CD4-positive, alpha-beta T cell treated with Interleukin-12 subunit alpha and Interleukin-12 subunit beta, for 1 hour (primary cell): ENCODE measurements around the gene PWWP2B.
"Not testable (repeated sequence)": the region's sequence is repeated elsewhere in the genome, so short reads cannot be mapped to it uniquely, and the experiment has no call there.

Experiments used
- DNase-seq: peaks from one replicate; pipeline ENCODE4 v3.0.0-alpha.2; 2020

The PWWP2B gene

DNA sequence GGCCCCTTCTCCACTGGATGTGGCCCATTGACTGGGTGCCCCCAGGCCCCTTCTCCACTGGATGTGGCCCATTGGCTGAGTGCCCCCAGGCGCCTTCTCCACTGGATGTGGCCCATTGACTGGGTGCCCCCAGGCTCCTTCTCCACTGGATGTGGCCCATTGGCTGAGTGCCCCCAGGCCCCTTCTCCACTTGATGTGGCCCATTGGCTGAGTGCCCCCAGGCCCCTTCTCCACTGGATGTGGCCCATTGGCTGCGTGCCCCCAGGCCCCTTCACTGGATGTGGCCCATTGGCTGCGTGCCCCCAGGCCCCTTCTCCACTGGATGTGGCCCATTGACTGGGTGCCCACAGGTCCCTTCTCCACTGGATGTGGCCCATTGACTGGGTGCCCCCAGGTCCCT lies 39.1 kb downstream of the PWWP2B start:
- not testable (repeated sequence) for DNase-seq

DNA sequence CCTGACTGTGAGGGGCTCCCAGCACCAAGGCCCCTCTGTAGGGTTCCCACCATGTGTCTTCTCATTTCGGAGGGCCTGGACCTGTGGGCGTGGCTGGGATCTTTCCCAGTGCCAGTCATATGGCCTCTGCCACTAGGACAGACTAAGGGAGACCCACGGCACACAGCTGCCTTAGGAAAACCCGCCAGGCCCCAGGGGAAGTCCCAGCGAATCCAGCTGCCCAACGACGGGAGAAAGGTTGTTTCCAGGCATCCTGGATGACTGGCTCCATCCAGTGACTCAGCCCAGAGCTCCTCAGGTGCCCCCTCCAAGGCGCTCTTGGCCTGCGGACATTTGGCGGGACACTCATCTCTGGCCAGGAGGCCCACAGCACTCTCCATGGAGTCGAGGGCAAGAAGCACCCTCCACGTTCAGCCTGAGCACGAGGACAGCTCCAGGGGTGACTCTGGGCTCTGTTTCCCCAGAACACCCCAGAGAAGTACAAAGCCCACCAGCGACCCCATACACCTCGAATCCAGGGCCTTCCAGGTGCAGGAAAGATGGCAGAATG lies 39.9 kb downstream of the PWWP2B start:
- no peak for DNase-seq

DNA sequence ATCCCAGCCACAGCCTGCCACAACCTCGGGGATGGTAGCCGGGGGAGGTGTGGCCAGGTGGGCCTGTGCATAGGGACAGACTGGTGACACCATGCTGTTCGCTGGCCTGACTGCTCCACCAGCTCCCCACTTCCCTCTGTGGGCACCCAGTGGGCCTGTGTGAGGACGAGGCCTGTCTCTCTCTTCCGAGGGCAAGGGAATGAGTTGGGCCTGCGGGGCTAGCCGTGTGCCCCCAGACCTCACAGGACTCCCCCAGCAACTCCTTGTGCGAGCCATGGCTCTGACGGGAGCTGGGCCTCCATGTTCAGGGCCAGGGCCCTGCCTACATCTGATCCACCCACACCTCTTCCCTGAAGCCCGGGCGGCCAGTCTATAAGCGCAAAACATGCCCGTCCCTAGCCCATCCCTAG lies 40.5 kb downstream of the PWWP2B start:
- no peak for DNase-seq

DNA sequence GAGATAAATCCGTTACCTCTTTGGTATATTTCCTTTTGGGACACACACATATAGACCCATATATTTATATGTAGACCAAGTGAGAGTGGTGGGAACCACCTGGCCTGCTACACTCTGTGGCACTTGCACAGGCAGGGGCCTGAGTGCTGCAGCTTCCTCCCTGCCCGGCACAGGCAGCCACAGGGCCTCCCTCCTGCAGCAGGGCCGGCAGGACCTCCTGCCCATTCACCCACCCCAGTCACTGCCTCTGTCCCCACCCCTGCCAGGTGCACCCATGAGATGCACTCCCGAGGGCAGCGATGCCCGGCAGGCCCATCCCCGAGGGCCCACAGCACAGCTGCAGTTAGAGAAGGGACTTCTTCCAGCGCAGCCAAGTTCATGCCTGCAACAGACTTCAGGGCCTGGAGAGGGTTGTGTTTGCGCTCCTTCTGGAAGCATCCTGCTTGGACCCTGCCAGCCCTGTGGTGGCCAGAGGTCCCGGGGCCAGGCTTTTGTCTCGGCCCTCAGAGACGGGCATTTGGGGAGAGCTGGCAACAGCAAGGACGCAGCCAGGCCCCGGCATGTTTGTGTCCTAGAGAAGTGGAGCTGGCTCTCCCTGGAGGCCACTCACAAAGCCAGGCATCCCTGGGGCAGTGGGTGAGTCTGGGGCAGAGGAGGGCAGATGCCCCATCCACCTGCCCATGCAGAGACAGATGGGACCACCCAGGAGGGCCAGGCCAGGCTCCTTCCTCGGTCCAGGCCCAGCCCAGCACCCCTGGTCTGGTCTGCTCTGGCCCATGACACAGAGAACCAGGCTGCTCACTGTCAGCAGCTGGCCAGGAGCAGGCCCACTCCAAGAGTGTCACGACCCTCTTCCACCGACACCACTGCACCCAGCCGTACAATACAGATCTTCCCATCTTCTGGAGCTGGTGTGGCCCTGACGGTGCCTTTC lies 41.4 kb downstream of the PWWP2B start:
- no peak for DNase-seq

DNA sequence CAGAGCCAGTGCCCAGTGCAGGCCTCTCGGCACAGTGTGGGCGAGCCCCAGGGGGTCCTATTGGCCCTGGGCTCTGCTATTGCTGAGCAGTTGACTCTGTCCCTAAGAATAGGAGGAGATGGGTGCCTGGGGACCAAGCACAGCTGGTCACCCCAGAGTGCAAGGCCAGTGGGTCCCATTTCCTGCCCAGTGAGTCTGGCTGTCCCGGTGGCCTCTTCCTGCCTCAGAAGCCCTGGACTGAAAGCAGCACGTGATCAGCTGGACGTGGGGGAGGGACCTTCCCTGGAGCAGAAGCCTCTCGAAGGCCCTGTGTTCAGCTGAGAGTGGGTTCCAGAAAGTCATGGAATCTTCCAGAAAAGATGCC lies 42.0 kb downstream of the PWWP2B start:
- no peak for DNase-seq

DNA sequence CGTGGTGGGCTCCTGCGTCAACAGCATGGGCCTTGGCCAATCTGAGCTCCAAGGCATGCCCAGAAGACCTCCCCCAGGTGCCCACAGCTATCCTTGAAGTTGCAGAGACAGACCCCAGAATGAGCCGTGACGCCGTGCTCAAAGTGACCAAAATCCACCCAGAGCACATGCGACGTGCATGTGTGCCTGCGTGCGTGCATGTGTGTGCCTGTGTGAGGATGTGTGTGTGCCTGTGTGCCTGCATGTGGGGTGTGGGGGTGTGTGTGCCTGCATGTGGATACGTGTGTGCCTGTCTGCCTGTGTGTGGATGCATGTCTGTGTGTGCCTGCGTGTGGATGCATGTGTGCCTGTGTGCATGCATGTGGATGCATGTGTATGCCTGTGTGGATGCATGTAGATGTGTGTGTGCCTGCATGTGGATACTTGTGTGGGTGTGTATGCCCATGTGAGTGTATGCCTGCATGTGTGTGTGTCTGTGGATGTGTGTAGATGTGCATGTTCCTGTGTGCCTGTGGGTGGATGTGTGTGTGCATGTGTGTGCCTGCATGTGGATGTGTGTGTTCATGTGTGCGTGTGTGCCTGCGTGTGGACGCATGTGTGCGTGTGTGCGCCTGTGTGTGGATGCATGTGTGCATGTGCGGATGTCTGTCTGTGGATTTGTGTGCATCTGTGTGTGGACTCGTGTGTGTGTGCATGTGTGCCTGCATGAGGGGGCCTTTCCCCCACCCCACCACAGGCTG lies 42.6 kb downstream of the PWWP2B start:
- DNase-seq = no peak

DNA sequence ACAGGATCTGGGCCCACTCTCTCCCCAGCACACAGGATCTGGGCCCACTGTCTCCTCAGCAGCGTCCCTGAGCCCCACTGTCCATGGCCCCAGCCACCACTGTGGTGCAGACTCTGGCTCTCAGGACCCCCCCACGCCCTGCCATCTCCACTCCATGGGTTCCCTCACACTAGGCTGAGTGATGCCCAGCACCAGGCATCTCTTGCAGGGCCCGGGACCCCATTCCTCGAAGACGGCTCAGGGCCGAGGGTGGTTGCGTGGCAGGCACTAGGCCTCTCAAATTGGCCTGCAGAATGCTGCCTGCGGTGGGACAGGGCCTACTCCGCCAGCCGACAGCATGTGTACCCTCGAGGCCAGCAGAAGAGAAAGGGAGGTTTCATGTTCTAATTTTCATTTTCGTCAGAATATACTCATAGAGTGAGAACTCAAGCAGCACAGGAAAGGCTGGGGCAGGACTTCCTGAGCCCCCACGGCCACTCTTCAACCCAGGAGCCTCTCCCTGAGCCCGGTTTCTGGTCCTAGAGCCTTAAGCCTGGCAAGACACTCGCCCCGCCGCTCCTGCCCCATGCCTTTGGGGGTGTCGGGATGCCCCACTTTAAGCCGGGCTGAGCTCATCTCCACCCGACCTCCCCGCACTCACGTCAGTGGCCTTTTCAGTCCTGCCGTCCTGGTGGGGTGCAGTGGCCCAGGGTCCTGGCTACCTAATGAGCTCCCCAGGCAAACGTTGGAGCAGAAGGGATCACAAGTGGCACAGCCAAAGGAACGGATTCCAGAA lies 44.0 kb downstream of the PWWP2B start:
- no peak for DNase-seq

DNA sequence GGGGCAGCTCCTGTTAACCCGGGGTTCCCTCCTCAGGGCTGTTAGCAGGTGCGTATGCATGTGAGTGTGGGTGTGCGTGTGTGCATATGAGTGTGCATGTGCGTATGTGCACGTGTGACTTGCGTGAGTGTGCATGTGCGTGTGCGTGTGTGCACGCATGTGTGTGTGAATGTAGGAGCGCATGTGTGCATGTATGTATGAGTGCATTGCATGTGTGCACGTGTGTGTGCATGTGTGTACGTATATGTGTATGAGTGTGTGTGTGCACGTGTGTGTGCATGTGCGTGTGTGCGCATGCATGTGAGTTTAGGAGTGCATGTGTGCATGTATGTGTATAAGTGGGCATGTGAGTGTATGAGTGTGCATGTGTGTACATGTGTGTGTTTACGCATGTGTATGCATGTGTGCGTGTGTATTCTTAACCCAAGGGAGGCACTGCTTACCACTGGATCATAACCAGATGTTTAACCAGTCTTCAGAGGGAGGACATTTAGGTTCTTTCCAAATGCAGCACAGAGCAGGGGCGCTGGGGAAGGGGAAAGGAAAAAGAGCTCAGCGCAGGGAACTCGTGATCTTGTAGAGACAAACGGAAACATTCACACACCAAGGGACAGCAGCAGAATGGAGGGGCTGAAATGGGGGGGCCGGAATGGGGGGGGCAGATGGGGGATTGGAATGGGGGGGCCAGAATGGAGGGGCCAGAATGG lies 45.0 kb downstream of the PWWP2B start:
- DNase-seq = no peak

DNA sequence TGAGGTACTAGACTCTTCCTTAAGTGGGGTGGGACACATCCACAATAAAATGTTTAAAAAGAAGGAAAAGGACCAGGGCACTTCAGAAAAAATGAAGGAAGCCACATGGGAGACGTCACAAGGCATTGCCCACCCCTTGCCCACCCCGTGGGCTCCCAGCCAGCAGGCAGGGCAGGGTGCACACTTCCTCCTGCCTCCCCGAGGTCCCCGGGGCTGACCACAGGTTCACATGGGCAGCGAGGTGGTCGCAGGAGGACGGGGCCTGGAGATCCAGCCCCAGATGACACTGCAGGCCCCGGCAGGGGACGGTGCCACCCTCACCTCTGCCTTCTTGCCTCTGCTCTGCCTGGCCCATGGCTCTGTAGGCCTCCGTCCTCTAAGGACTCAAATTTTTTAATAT lies 45.6 kb downstream of the PWWP2B start:
- no peak for DNase-seq

DNA sequence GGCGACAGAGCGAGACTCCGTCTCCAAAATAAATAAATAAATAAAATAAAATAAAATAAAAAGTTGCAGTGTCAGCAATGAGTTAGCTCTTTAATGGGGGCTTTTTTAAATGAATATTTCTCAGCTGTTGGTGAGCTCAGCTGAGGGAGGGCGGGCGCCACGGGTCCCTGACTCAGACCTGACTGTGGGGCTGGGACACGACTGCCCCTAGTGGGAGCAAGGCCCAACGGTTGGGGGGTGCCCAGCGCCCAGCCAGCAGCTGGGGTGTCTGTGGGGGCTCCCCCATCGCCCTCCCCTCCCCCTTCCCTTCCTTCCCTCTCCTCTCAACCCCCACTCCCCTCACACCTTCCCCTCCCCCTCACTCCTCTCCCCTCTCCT lies 46.6 kb downstream of the PWWP2B start:
- peak; percentile 79 for DNase-seq

DNA sequence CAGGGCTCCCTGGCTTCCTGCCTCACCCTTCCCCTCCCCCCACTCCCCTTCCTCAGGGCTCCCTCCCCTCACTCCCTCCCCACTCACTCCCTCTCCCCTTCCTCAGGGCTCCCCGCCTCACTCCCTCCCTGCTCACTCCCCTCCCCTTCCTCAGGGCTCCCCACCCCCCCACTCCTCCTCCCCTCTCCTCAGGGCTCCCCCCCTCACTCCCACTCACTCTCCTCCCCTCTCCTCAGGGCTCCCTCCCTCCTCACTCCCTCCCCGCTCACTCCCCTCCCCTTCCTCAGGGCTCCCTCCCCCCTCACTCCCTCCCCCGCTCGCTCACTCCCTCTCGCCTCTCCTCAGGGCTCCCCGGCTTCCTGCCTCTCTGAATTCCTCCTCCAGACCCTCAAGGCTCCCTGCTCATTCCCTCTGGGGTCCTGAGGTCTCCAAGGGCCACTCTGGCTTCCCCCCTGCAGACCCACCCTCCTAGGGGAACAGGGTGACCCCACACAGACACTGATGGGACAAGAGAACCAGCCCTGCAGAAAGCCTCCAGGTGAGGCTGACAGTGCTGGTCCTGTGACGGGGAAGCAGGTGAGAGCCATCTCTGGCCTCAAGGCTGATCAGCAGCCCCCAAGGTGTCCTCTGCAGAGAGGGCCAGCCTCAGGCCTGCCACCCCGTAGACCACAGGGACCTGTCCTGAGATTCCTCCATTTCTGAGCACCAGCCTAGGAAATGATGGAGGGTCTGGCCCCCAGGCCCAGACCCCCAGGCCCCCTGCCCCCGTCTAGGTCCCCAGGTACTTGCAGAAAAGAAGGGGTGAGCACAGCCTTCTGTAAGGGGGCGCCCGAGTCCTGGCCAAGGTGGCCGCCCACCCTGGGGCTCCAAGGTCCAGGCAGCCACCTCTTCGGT lies 47.2 kb downstream of the PWWP2B start:
- peak; percentile 41 for DNase-seq

DNA sequence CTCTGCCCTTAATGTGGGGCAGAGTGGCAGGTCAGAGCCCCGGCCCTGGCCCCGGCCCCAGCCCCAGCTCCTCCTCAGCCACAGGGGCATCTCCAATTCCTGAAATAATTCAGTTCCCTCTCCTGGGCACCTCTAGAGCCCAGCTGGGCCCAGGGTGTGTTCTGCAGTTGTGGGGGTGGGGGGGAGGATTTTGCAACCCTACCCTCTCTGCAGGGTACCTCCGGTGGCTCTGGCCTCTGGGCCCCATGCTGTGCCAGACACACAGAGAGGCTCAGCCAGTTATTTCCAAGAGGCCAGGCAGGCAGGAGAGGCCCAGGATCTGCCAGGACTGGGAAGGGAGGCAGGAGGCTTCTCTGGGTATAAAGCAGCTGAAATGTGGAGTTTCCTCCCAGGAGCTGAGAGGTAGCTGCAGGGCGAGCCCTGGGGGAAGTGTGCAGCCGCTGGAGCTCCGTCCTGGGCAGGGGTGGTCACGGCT lies 47.9 kb downstream of the PWWP2B start:
- no peak for DNase-seq

DNA sequence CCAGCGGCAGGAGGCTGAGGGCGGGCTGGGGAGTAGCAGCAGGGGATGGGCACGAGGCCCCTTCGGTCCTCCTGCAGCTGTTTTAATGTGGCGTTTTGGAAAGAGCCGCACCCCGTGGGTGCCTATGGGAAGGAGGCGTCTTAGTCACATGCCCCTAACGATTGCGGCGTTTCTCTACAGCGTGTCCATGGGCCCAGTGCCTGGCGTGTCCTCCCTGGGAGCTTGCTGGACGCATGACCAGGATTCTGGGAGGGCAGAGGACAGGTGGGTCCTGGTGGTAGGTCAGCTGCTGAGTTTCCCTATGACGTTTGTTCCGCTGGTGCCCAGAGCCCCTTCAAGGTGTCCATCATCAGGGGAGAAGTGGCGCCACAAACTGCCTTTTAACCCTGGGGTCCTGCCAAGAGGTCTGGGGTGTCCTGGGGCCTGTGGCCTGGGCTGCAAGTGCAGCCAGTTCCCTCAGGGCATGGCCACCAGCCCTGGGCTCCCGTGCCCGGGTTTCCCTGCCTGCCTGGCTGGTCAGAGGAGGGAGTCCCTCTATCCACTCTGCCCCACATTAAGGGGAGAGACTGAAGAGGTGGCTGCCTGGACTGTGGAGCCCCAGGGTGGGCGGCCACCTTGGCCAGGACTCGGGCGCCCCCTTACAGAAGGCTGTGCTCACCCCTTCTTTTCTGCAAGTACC lies 48.7 kb downstream of the PWWP2B start:
- no peak for DNase-seq

DNA sequence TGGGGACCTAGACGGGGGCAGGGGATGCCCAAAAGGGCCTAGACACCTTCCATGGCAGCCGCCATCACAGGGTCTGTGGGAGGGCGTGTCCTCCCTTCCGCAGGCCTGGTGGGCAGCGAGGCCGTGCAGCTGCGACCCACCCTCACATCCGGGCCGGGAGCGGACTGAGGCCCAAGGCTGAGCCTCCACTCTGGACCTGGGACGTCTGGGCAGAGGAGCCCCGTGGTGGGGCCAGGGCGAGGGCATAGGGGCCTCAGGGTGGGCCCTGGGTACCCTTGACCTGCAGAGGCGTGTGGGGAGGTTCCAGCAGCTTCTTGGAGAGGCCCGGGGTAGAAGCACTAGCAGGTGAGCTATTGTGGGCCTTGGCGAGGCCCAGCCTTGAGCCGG lies 49.2 kb downstream of the PWWP2B start:
- no peak for DNase-seq

DNA sequence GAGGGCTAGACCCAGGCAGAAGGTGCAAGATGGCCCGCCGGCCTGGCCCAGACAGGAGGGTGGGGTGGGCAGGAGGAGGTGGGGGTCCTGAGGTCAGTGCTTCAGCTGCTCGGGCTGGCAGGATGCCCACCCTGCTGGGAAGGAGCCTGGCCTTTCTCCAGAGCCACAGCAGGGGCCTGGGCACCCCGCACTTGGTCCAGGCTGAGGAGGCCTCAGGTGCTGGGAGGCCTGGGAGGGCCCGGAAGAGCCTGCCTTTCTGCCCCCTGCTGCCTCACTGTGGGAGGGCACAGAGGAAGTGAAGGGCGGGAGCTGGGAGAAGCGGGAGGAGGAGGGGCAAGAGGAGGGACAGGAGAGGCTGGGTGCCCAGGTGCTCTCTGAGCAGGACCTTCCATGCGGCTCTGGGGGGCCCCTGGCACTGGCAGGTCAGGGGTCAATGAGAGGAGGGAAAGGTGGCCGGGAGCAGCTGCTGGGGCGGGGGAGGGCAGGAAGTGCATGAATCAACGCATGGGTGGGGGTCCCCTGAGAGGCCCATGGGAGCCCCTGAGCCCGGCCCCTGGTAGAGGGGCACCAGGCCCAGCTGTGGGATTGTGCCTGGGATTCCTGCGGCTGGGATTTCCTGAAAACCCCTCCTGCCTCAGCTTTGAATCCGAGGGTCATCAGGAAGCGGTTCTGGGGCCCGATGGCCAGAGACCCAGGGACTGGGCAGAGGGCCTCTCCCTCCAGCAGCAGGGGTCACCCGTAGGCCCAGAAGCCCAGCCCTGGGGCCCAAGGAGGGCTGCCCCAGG lies 49.9 kb downstream of the PWWP2B start:
- peak; percentile 76 for DNase-seq

DNA sequence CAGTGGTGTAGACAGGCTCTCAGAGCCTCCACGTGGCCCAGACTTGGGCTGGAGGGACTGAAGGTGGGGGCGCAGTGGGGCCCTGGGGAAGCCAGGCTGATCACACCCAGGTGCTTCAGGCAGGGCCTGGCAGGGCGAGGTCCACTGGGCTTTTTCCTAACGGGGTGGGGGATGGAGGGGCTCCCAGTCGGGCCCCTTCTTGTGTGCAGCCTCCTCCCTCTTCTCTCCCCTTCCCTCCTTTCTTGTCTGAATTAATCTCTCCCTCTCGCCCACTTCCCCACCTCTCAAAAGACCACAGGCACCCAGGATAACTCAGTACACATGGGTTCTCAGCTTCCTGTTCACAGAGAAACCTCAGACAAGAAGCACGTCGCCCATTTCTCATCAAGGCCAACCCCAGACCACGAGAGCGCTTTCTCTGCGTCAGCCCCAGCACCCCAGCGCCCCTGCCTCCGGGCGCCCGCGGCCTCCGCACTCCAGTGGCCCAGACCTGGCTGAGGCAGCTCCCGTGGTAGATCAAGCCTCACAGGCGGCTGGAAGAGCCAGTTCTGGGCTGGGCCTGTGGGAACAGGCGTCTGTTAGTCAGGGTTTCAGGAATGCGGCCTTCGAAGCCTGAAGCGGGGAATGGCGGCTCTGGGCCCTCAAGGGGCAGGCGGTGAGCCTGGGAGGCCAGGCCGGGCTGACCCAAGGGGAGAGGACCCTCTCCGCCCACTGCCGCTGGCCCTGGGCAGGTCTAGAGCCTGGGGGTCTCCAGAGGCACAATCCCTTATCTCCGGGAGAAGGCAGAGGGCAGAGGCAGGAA lies 50.6 kb downstream of the PWWP2B start:
- DNase-seq = peak; percentile 81

DNA sequence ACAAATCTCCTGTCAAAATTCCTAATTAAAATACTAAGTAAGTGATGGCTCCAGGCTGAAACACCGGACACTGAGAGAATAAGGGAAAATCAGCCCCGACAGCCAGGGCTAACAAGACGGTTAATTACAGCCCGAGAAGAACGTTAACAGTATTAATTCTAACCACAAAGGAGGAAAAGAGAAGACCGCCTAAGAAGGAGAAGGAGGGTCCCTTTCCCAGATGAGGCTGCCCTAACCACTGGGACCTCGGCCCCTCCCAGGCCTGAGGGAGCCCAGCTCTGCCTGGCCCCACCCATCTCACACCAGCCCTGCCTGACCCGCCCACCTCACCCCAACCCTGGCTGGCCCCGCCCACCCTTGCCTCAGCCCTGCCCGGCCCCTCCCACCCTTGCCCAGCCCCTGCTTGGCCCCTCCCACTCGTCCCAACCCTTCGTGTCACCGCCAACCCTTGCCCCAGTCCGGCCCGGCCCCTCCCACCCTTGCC lies 51.3 kb downstream of the PWWP2B start:
- peak; percentile 69 for DNase-seq

DNA sequence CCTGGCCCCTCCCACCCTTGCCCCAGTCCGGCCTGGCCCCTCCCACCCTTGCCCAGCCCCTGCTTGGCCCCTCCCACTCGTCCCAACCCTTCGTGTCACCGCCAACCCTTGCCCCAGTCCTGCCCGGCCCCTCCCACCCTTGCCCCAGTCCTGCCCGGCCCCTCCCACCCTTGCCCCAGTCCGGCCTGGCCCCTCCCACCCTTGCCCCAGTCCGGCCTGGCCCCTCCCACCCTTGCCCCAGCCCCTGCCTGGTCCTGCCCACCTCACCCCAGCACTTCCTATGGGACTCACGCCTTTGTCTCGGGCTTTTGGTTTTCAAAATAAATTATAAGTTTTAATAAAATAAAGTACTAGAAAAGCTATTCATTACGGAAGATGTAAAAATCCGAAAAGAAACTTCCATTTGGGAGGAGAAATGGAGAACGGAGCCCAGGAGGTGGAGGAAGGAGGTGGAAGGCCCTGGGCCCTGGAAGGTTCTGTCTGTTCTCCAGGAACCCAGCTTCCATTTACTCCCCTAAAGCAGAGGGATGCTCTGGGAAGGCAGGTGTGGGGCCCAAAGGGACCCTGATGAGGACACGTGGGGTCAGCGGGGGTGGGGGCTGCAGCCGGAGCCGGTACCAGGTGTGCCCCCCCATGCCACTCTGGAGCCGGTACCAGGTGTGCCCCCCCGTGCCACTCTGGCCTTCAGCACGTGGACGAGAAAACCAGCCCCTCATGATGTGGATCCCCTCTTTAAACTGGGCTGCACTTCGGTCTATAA lies 52.2 kb downstream of the PWWP2B start:
- peak; percentile 26 for DNase-seq
